GM21717 (cell line): ENCODE measurements around the gene NDUFS4.
"Not testable (repeated sequence)": the region's sequence is repeated elsewhere in the genome, so short reads cannot be mapped to it uniquely, and the experiment has no call there.

Experiments
- ATAC-seq: cut with Tn5 transposase; IDR thresholded peaks from one replicate; pipeline ENCODE4 v1.9.1; 2021; ENCODE audit warnings: mild to moderate bottlenecking, moderate library complexity; ENCODE audit not compliant: unreplicated experiment

NDUFS4 gene

GRCh38 chr5:53649352-53649751 is 88.9 kb downstream of the NDUFS4 start:
- ATAC-seq, result no peak

DNA sequence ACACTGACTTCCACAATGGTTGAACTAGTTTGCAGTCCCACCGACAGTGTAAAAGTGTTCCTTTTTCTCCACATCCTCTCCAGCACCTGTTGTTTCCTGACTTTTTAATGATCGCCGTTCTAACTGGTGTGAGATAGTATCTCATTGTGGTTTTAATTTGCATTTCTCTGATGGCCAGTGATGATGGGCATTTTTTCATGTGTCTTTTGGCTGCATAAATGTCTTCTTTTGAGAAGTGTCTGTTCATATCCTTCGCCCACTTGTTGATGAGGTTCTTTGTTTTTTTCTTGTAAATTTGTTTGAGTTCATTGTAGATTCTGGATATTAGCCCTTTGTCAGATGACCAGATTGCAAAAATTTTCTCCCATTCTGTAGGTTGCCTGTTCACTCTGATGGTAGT is 100.1 kb downstream of the NDUFS4 start:
- not testable (repeated sequence) for ATAC-seq

DNA sequence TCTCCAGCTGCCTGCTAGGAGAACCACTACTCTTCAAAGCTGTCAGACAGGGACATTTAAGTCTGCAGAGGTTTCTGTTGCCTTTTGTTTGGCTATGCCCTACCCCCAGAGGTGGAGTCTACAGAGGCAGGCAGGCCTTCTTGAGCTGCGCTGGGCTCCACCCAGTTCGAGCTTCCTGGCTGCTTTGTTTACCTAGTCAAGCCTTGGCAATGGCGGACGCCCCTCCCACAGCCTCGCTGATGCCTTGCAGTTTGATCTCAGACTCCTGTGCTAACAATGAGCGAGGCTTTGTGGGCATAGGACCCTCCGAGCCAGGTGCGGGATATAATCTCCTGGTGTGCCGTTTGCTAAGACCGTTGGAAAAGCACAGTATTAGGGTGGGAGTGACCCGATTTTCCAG is 104.9 kb downstream of the NDUFS4 start:
- not testable (repeated sequence) for ATAC-seq

GRCh38 chr5:53667621-53668020 is 107.2 kb downstream of the NDUFS4 start:
- no peak for ATAC-seq

GRCh38 chr5:53671447-53671846 is 111.0 kb downstream of the NDUFS4 start:
- no peak for ATAC-seq

GRCh38 chr5:53674121-53674520 is 113.7 kb downstream of the NDUFS4 start:
- no peak for ATAC-seq

- ATAC-seq, result no peak
These were observed 117.2 kb downstream of the NDUFS4 start for GRCh38 chr5:53677632-53678031.

- no peak for ATAC-seq
These were observed 118.7 kb downstream of the NDUFS4 start for GRCh38 chr5:53678981-53679660.

DNA sequence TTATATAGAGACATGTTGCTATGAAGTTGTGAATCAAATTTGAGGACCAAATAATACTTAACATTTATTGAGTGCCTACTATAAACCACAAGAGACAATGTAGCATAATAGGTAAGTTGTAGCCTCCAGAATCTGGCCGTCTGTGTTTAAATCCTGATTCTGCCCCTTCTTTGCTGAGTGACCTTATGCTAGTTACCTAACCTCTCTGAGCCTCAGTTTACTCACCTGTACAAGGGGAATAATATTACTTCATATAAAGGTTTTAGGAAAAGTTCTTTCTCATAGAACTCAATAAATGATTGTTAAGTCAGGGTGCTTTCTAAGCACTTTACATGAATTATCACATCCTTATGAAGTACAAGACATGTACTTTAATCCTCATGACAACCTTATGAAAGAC is 120.6 kb downstream of the NDUFS4 start:
- no peak for ATAC-seq

DNA sequence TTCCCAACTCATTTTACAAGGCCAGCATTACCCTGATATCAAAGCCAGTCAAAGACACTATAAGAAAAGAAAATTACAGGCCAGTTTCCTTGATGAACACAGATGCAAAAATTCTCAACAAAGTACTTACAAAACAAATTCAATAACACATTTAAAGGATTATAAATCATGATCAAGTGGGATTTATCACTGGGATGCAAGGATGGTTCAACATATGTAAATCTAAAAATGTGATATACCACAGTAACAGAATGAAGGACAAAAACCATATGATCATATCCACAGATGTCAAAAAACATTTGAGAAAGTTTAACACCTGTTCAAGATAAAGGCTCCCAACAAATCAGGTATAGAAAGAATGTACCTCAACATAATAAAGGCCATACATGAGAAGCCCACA is 130.6 kb downstream of the NDUFS4 start:
- ATAC-seq, result no peak

DNA sequence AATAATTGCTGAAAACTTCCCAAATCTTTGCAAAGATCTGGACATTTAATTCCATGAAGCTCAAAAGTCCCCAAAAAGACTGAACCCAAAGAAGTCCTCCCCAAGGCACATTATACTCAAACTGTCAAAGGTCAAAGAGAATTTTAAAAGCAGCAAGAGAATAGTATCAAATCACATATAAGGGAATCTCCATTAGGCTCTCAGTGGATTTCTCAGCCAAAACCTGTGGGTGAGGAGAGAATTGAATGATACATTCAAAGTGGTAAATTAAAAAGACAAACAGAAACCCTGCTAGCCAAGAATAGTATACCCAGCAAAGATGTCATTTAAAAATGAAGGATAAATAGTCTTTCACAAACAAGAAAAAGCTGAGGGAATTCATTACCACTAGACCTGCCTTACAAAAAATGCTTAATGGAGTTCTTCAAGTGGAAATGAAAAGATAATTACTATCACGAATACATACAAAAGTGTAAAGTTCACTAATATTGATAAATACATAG is 134.1 kb downstream of the NDUFS4 start:
- ATAC-seq, result no peak

DNA sequence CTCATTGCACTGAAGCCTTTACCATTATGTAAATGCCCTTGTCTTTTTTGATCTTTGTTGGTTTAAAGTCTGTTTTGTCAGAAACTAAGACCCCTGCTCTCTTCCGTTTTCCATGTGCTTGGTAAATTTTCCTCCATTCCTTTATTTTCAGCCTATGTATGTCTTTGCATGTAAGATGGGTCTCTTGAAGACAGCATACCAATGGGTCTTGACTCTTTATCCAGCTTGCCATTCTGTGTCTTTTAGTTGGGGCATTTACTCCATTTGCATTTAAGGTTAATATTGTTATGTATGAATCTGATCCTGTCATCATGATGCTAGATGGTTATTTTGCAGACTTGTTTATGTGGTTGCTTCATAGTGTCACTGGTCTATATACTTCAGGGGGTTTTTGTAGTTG is 150.0 kb downstream of the NDUFS4 start:
- ATAC-seq, result not testable (repeated sequence)

DNA sequence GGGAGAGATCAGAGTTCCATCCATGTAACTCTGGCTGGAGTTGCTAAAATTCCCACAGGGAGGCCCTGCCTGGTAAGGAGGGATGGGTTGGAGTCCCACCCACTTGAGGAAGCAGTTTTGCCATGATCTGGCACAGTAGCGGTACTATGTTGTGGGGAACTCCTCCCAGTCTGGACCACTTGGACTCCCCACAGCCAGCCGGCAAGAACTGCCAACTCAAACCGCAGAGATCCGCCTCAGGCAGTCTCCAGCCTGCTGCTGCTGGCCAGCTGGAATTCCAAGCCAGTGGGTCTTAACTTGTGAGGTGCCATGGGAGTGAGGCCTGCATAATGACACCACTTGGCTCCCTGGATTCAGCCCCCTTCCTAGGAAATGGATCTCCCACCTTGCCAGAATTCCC is 151.9 kb downstream of the NDUFS4 start:
- ATAC-seq, result no peak

DNA sequence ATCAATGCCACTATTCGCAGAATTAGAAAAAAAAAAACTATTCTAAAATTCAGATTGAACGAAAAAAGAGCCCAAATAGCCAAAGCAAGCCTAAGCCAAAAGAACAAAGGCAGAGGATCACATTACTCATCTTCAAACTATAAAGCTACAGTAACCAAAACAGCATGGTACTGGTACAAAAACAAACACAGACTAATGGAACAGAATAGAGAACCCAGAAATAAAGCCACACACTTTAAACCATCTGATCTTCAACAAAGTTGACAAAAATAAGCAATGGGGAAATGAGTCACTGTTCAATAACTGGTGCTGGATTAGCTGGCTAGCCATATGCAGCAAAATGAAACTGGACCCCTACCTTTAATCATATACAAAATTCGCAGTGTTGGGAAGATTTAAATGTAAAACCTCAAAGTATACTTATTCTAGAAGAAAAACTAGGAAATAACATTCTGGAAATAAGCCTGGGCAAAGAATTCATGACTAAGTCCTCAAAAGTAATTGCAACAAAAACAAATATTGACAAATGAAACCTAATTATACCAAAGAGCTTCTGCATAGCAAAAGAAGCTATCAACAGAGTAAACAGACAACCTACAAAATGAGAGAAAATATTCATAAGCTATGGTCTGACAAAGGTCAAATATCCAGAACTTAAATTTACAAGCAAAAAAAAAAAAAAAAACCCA is 153.7 kb downstream of the NDUFS4 start:
- ATAC-seq, result no peak

- no peak for ATAC-seq
These were observed 154.2 kb downstream of the NDUFS4 start for GRCh38 chr5:53714667-53715010.

GRCh38 chr5:53726121-53726520 is 165.7 kb downstream of the NDUFS4 start:
- ATAC-seq, result no peak

GRCh38 chr5:53730943-53731342 is 170.5 kb downstream of the NDUFS4 start:
- ATAC-seq, result no peak
